Stimulated activated CD4-positive, alpha-beta T cell treated with anti-CD3 and anti-CD28 coated beads, Interleukin-4, amount 100 ng/mL, for 48 hours (primary cell): ENCODE data around the gene AFAP1.

ENCODE experiments used
- DNase-seq, 2 donors: peaks; one replicate each; pipeline ENCODE4 v3.0.0-alpha.2; 2020; ENCODE audit warnings: low read depth in 2 of 2

The AFAP1 gene

GRCh38 chr4:7782783-7783182, 156.9 kb downstream of the AFAP1 start:
- DNase-seq = no peak

GRCh38 chr4:7781993-7782392, 157.7 kb downstream of the AFAP1 start:
- no peak for DNase-seq

GRCh38 chr4:7781366-7781765, 158.3 kb downstream of the AFAP1 start:
- DNase-seq = no peak

GRCh38 chr4:7780751-7781348, 158.8 kb downstream of the AFAP1 start:
- DNase-seq = no peak

GRCh38 chr4:7779432-7779768, 160.3 kb downstream of the AFAP1 start:
- no peak for DNase-seq

- no peak for DNase-seq
Measured at GRCh38 chr4:7778510-7779431, 160.9 kb downstream of the AFAP1 start.

- DNase-seq = no peak
Measured at GRCh38 chr4:7777871-7778509, 161.7 kb downstream of the AFAP1 start.

GRCh38 chr4:7777017-7777710, 162.5 kb downstream of the AFAP1 start:
- no peak for DNase-seq

GRCh38 chr4:7775396-7775795, 164.3 kb downstream of the AFAP1 start:
- no peak for DNase-seq

GRCh38 chr4:7774301-7775294, 165.1 kb downstream of the AFAP1 start:
- DNase-seq = no peak

- no peak for DNase-seq
Measured at GRCh38 chr4:7773401-7774180, 166.1 kb downstream of the AFAP1 start.

GRCh38 chr4:7772711-7773385, 166.8 kb downstream of the AFAP1 start:
- no peak for DNase-seq

GRCh38 chr4:7771541-7772507, 167.8 kb downstream of the AFAP1 start:
- DNase-seq = no peak

- DNase-seq = peak in 1 of 2 donors; percentile 18
Measured at GRCh38 chr4:7771056-7771455, 168.6 kb downstream of the AFAP1 start.

- DNase-seq = no peak
Measured at GRCh38 chr4:7770224-7771050, 169.2 kb downstream of the AFAP1 start.

GRCh38 chr4:7769396-7770223, 170.1 kb downstream of the AFAP1 start:
- no peak for DNase-seq

GRCh38 chr4:7768736-7769135, 170.9 kb downstream of the AFAP1 start:
- no peak for DNase-seq
